A549 (cell line): ENCODE measurements around the gene SMCO4. TPM values are rescaled to one million over a fixed set of nuclear protein-coding genes. Genes with fewer than 3 reads are reported as not detected.
"Not testable (repeated sequence)": the region's sequence is repeated elsewhere in the genome, so short reads cannot be mapped to it uniquely, and the experiment has no call there.

Experiments
- ATAC-seq, 2 experiments: fragments of 200-7000 bp in 1 of 2; fragments of >200 bp in 1 of 2; cut with Nextera tagmentation in 1 of 2; cut with Tn5 transposase in 1 of 2; 3 replicates each; pipeline versions ENCODE4 v1.8.0 to v1.9.1; 2018 to 2020; ENCODE audit warnings: mild to moderate bottlenecking in 1 of 2, moderate library complexity in 1 of 2
- CTCF ChIA-PET: fragments of 300-600 bp; sonication (Branson Sonifier 250); formaldehyde crosslinking; extraction: SDS; loops from one replicate; lab custom pipeline; 2021; ENCODE audit warnings: antibody characterized with exemption, inconsistent platforms; lab: Yijun Ruan, JAX
- POLR2A ChIA-PET: fragments of 350-600 bp; formaldehyde crosslinking; extraction: SDS; loops from one replicate; lab custom pipeline; 2021; ENCODE audit warnings: antibody characterized with exemption, inconsistent platforms; lab: Yijun Ruan, JAX
- DNase-seq, 2 experiments: peaks; one replicate each; pipeline versions ENCODE4 v3.0.0 to v3.0.0-alpha.2; 2011 to 2016; ENCODE audit warnings: low read depth in 1 of 2, low spot score in 1 of 2
- FAIRE-seq: peaks from 2 replicates; lab custom pipeline; 2011; peaks lifted over from hg19 to GRCh38; lab: Jason Lieb, UNC
- H3K27ac ChIP-seq, 2 experiments: fragments of >200 bp; sonication (Bioruptor Twin); formaldehyde crosslinking; 3 replicates each; pipeline ENCODE4 v1.5.1; 2016 to 2017
- H3K4me1 ChIP-seq: fragments of >200 bp; sonication (Bioruptor Twin); formaldehyde crosslinking; 3 replicates; pipeline ENCODE4 v1.6.1; 2016
- H3K4me2 ChIP-seq: fragments of >200 bp; sonication (Bioruptor Twin); formaldehyde crosslinking; 3 replicates; pipeline ENCODE4 v1.6.1; 2016
- H3K4me3 ChIP-seq: fragments of >200 bp; sonication (Bioruptor Twin); formaldehyde crosslinking; 3 replicates; pipeline ENCODE4 v1.5.1; 2016
- H3K9me3 ChIP-seq: fragments of >200 bp; sonication (Bioruptor Twin); formaldehyde crosslinking; 3 replicates; pipeline ENCODE4 v1.6.1; 2016
- ATOH8 ChIP-seq: fragments of 250-450 bp; sonication (Bioruptor Pico); IDR thresholded peaks from 2 replicates; pipeline ENCODE4 v1.5.0; 2020; ENCODE audit warnings: low read depth, mild to moderate bottlenecking, moderate library complexity
- BCL3 ChIP-seq: fragments of >200 bp; sonication (Bioruptor Twin); formaldehyde crosslinking; IDR thresholded peaks from 3 replicates; pipeline ENCODE4 v1.6.1; 2016
- CBX8 ChIP-seq: fragments of 200-600 bp; sonication (generic); IDR thresholded peaks from 2 replicates; pipeline ENCODE4 v1.6.1; 2016
- CHD2 ChIP-seq: fragments of 150-350 bp; IDR thresholded peaks from 2 replicates; pipeline ENCODE4 v1.6.1; 2014; ENCODE audit warnings: low read length; ENCODE audit not compliant: partially characterized antibody
- EP300 ChIP-seq, 2 experiments: fragments of >200 bp; sonication (Bioruptor Twin); formaldehyde crosslinking; IDR thresholded peaks; 2 replicates in 1 of 2; 3 replicates in 1 of 2; pipeline ENCODE4 v1.6.1; 2016 to 2017
- ESRRA ChIP-seq: fragments of 150-350 bp; IDR thresholded peaks from 2 replicates; pipeline ENCODE4 v1.6.1; 2014; ENCODE audit warnings: mild to moderate bottlenecking, low read length, borderline replicate concordance
- FOSL2 ChIP-seq, 2 experiments: fragments of 450-650 bp in 1 of 2; fragments of >200 bp in 1 of 2; sonication (Bioruptor Twin) in 1 of 2; formaldehyde crosslinking; IDR thresholded peaks; 2 replicates each; pipeline versions ENCODE4 v1.5.0 to v1.6.1; 2016 to 2020; ENCODE audit warnings: mild to moderate bottlenecking in 1 of 2, moderate library complexity in 1 of 2
- HES2 ChIP-seq: fragments of >200 bp; sonication (Bioruptor Twin); formaldehyde crosslinking; IDR thresholded peaks from 2 replicates; pipeline ENCODE4 v1.6.1; 2016
- HMGXB4 ChIP-seq: fragments of 250-450 bp; sonication (Bioruptor Pico); IDR thresholded peaks from 2 replicates; pipeline ENCODE4 v1.5.0; 2021; ENCODE audit warnings: mild to moderate bottlenecking, moderate library complexity, borderline replicate concordance
- MAFK ChIP-seq: fragments of 450-650 bp; IDR thresholded peaks from 2 replicates; pipeline ENCODE4 v1.6.1; 2014; ENCODE audit not compliant: partially characterized antibody
- NFE2L2 ChIP-seq: fragments of 150-350 bp; conservative IDR thresholded peaks from 2 replicates; pipeline ENCODE4 v1.6.1; 2014; ENCODE audit warnings: low read length
- RFX5 ChIP-seq: fragments of 450-650 bp; IDR thresholded peaks from 2 replicates; pipeline ENCODE4 v1.7.1; 2014; ENCODE audit warnings: antibody characterized with exemption, mild to moderate bottlenecking, moderate library complexity
- SREBF2 ChIP-seq: fragments of 450-650 bp; IDR thresholded peaks from 2 replicates; pipeline ENCODE4 v1.6.1; 2014; ENCODE audit warnings: mild to moderate bottlenecking, moderate library complexity
- TFCP2L1 ChIP-seq: fragments of 250-450 bp; sonication (Bioruptor Pico); IDR thresholded peaks from 2 replicates; pipeline ENCODE4 v1.5.0; 2021; ENCODE audit warnings: mild to moderate bottlenecking
- USF2 ChIP-seq: fragments of 450-650 bp; IDR thresholded peaks from 2 replicates; pipeline ENCODE4 v1.6.1; 2014; ENCODE audit warnings: antibody characterized with exemption
- WGBS: methylation state at CpG from one replicate; pipeline ENCODE4 v1.1.6; 2017; ENCODE audit errors: missing lambda C conversion rate; 5-methylcytosine and 5-hydroxymethylcytosine counted together
- polyA plus RNA-seq, 4 experiments: library from polyadenylated mRNA; depleted of rRNA in 3 of 4; stranded (reverse); fragments of >200 nt; fragmentation: RNase III in 1 of 4; extraction: RNeasy Plus Mini Kit Qiagen cat#74134 plus additional on column Dnase treatment in 1 of 4; gene quantifications; 2 replicates in 3 of 4; 3 replicates in 1 of 4; pipeline ENCODE4 v1.2.3, GENCODE V29; 2011 to 2017

Gene SMCO4
- polyA plus RNA-seq, 2 of the 4 experiments (the other 2 are of a cell fraction): 11.9 to 14.8 TPM

- H3K4me2 ChIP-seq: no peak overlapping the region
- 92% methylated on average over 2 of the region's 2 CpGs for WGBS
- DNase-seq (no peak), ATAC-seq (no peak), FAIRE-seq (no peak)
- peaks cover 7% of the 10 kb centered on the region; the same call in 2 of the 3 replicates for H3K4me1 ChIP-seq
- TF ChIP-seq EP300 (IDR thresholded peaks at IDR 0.05): no peak
- TF ChIP-seq NFE2L2: no peak
- no peak for TF ChIP-seq CBX8
- TF ChIP-seq ATOH8 (CRISPR knock-in tag): no peak
- TF ChIP-seq FOSL2 (IDR thresholded peaks at IDR 0.05): no peak
- no peak for TF ChIP-seq FOSL2 (CRISPR knock-in tag; IDR thresholded peaks at IDR 0.05)
- no peak for TF ChIP-seq BCL3
- TF ChIP-seq CHD2: no peak
- TF ChIP-seq MAFK: no peak
- no peak for TF ChIP-seq SREBF2
- no peak for TF ChIP-seq USF2
- no peak for TF ChIP-seq HMGXB4 (CRISPR knock-in tag)
- no peak for TF ChIP-seq RFX5
- no peak for TF ChIP-seq HES2
- no peaks in the 10 kb centered on the region; the same call in 2 of the 3 replicates for H3K9me3 ChIP-seq
- ChIA-PET POLR2A (no interaction called here), CTCF (interaction anchor here (0.6 to 1.2 kb wide), 2 partner anchors 23 to 354 kb away, joined by 3 read pairs; no protein-coding TSS in a partner anchor)
- H3K27ac ChIP-seq: no peak overlapping the region
- no peak overlapping the region for H3K4me3 ChIP-seq
Observed at GRCh38 chr11:93579187-93579751, 36.1 kb upstream of the SMCO4 start.

- ChIA-PET CTCF (interaction anchor here (1.1 to 1.3 kb wide), 2 partner anchors 28 to 341 kb away, joined by 3 read pairs; no protein-coding TSS in a partner anchor), POLR2A (no interaction called here)
- Histone ChIP-seq H3K4me2 (no peak overlapping the region; the same call in 2 of the 3 replicates), H3K27ac (no peak overlapping the region), H3K9me3 (no peaks in the 10 kb centered on the region; the same call in 2 of the 3 replicates), H3K4me1 (peaks cover 18% of the 10 kb centered on the region), H3K4me3 (no peak overlapping the region)
- DNase-seq (no peak), FAIRE-seq (no peak), ATAC-seq (peak; percentile 19 to 30; a peak in 2 of 6 replicates)
- TF ChIP-seq TFCP2L1 (CRISPR knock-in tag) (no peak), ESRRA (no peak)
- WGBS: 87% methylated on average over 1 of the region's 1 CpG
Observed at GRCh38 chr11:93577286-93577685, 34.1 kb upstream of the SMCO4 start.

GRCh38 chr11:93576870-93577269 is 33.7 kb upstream of the SMCO4 start:
- peaks cover 22% of the 10 kb centered on the region for H3K4me1 ChIP-seq
- H3K4me2 ChIP-seq, ATAC-seq, POLR2A ChIA-PET, H3K4me3 ChIP-seq, FAIRE-seq, DNase-seq, H3K9me3 ChIP-seq, H3K27ac ChIP-seq: not testable (repeated sequence)
- WGBS: 56% methylated on average over 4 of the region's 4 CpGs
- CTCF ChIA-PET: interaction anchor here (1.3 kb wide), 1 partner anchor 341 kb away, joined by 3 read pairs; no protein-coding TSS in a partner anchor
